Measurements from ENCODE around the gene DCTD. TPM values are rescaled to one million over a fixed set of nuclear protein-coding genes. Genes with fewer than 3 reads are reported as not detected.

The DCTD gene
- total RNA-seq, 2 donors from 2014 or later, result 50.5 to 62.2 TPM

DNA sequence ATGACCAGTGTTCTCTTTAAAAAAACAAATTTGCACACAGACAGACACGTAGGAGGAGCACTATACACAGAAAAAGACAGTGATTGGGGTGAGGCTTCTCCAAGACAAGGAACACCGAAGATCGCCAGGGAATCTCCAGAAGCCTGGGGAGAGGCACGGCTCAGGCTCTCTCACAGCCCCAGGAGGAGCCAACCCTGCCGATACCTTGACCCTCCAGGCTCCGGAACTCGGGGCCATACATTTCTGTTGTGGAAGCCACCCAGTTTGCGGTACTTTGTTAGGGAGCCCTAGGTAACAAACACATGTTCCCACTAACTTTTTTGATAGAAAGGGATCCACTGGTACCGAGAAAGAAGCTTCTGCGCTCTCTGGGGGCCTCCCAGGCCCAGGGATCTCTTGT is 55.8 kb downstream of the DCTD start:
- no peak for DNase-seq (ENCODE audit: low spot score)
- Histone ChIP-seq H3K9me3 (no peaks in the 10 kb centered on the region), H3K27ac (no peak overlapping the region), H3K4me3 (no peak overlapping the region), H3K36me3 (no peaks in the 10 kb centered on the region), H3K4me1 (ENCODE audit: control insufficient read depth in 1 of 2, low read depth in 2 of 2) (no peaks in the 10 kb centered on the region), H3K27me3 (replicated peaks; ENCODE audit: insufficient read depth) (no peaks in the 10 kb centered on the region)
- ATAC-seq (ENCODE audit: insufficient number of reproducible peaks, low FRiP score, low read depth), result no peak
- TF ChIP-seq, protein P1, sequence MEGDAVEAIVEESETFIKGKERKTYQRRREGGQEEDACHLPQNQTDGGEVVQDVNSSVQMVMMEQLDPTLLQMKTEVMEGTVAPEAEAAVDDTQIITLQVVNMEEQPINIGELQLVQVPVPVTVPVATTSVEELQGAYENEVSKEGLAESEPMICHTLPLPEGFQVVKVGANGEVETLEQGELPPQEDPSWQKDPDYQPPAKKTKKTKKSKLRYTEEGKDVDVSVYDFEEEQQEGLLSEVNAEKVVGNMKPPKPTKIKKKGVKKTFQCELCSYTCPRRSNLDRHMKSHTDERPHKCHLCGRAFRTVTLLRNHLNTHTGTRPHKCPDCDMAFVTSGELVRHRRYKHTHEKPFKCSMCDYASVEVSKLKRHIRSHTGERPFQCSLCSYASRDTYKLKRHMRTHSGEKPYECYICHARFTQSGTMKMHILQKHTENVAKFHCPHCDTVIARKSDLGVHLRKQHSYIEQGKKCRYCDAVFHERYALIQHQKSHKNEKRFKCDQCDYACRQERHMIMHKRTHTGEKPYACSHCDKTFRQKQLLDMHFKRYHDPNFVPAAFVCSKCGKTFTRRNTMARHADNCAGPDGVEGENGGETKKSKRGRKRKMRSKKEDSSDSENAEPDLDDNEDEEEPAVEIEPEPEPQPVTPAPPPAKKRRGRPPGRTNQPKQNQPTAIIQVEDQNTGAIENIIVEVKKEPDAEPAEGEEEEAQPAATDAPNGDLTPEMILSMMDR (IDR thresholded peaks at IDR 0.05), result no peak

GRCh38 chr4:182859730-182860129 is 57.5 kb downstream of the DCTD start:
- Histone ChIP-seq H3K27me3 (replicated peaks; ENCODE audit: insufficient read depth) (no peaks in the 10 kb centered on the region), H3K9me3 (no peaks in the 10 kb centered on the region), H3K36me3 (no peaks in the 10 kb centered on the region), H3K4me1 (ENCODE audit: control insufficient read depth in 1 of 2, low read depth in 2 of 2) (no peaks in the 10 kb centered on the region), H3K4me3 (no peak overlapping the region), H3K27ac (no peak overlapping the region)
- ATAC-seq (ENCODE audit: insufficient number of reproducible peaks, low FRiP score, low read depth) (no peak), DNase-seq (ENCODE audit: low spot score) (no peak)
- TF ChIP-seq, protein P1 (IDR thresholded peaks at IDR 0.05), result no peak

DNA sequence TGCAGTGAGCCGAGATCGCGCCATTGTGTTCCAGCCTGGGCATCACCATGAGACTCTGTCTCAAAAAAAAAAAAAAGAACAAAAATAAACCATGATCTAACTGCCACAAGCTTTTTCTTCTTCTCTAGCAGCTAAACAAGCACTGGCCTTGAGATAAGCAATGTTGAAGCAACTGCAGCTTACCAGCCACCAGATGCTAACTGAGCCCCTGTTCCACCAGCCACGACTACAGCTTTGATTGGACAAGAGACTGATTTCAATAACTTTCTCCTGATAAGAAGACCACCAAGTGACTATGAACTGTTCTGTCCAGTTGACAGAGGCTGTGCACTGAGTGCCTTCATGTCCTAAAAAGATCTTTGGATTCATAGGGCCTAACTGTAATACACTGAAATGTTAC is 58.5 kb downstream of the DCTD start:
- TF ChIP-seq, protein P1 (IDR thresholded peaks at IDR 0.05), result no peak
- ATAC-seq (ENCODE audit: insufficient number of reproducible peaks, low FRiP score, low read depth), result no peak
- H3K9me3 ChIP-seq, result peaks cover 1% of the 10 kb centered on the region
- H3K36me3 ChIP-seq, result no peaks in the 10 kb centered on the region
- H3K4me3 ChIP-seq, result no peak overlapping the region
- no peaks in the 10 kb centered on the region for H3K4me1 ChIP-seq (ENCODE audit: control insufficient read depth in 1 of 2, low read depth in 2 of 2)
- no peak overlapping the region for H3K27ac ChIP-seq
- DNase-seq (ENCODE audit: low spot score), result no peak
- no peaks in the 10 kb centered on the region for H3K27me3 ChIP-seq (replicated peaks; ENCODE audit: insufficient read depth)

DNA sequence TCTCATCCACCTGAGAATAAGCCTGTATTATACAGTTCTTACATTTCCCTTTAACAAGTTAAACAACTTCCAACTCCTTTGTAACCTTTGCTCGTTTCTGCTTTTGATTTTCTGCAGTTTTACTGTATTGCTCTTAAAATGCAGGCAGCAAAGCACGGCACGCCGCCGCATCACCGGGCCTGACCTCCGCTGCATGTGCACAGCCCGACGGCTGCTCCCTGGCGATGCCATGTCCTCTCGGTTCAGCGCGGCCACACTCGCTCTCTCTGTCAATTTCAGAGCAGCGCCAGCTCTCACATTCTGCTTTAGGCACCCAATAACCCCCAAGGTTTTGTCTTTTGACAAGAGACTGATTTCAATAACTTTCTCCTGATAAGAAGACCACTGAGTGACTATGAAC is 60.3 kb downstream of the DCTD start:
- DNase-seq (ENCODE audit: low spot score), result no peak
- H3K9me3 ChIP-seq, result peaks cover 3% of the 10 kb centered on the region
- ATAC-seq (ENCODE audit: insufficient number of reproducible peaks, low FRiP score, low read depth), result no peak

DNA sequence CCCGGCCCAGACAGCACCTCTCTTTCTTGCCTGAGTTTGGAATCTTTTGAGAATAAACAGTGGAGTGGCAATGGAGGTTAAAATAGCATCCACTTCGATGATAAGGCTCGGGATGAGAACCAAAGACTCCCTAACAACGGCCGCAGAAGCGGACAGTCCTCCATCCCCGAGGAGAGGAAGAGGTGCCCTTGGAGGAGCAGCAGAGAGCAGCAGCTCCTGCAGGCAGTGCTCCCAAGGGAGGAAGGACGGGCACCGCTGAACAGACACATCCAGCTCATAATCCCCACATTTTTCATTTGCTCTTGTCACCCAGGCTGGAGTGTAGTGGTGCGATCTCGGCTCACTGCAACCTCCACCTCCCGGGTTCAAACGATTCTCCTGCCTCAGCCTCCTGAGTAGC is 61.3 kb downstream of the DCTD start:
- no peak for ATAC-seq (ENCODE audit: insufficient number of reproducible peaks, low FRiP score, low read depth)
- H3K9me3 ChIP-seq, result peaks cover 3% of the 10 kb centered on the region
- no peaks in the 10 kb centered on the region for H3K4me1 ChIP-seq (ENCODE audit: control insufficient read depth in 1 of 2, low read depth in 2 of 2)
- DNase-seq (ENCODE audit: low spot score), result no peak
- H3K27ac ChIP-seq, result no peak overlapping the region
- H3K4me3 ChIP-seq, result no peak overlapping the region
- TF ChIP-seq, protein P1 (IDR thresholded peaks at IDR 0.05), result no peak
- H3K36me3 ChIP-seq, result no peaks in the 10 kb centered on the region
- H3K27me3 ChIP-seq (replicated peaks; ENCODE audit: insufficient read depth), result no peaks in the 10 kb centered on the region

More for the DNA sequence above, 60.3 kb downstream of the DCTD start:
- Histone ChIP-seq H3K27me3 (replicated peaks; ENCODE audit: insufficient read depth) (no peaks in the 10 kb centered on the region), H3K4me1 (ENCODE audit: control insufficient read depth in 1 of 2, low read depth in 2 of 2) (no peaks in the 10 kb centered on the region), H3K27ac (no peak overlapping the region), H3K36me3 (no peaks in the 10 kb centered on the region), H3K4me3 (no peak overlapping the region)
- TF ChIP-seq, protein P1 (IDR thresholded peaks at IDR 0.05), result no peak

Data from thoracic aorta (tissue), 2 donors.